Spleen (tissue), 11 donors: ENCODE results near the gene USP30. TPM values are rescaled to one million over a fixed set of nuclear protein-coding genes. Genes with fewer than 3 reads are reported as not detected.

ENCODE experiments used
- DNase-seq: peaks from one replicate; pipeline ENCODE4 v3.0.0-alpha.2; 2020
- H3K27ac ChIP-seq, 8 donors: fragments of 200-600 bp; sonication (generic) in 7 of 8; 1 replicate in 4 of 8; 2 replicates in 4 of 8; pipeline versions ENCODE4 v1.5.0 to v1.8.0; 2016 to 2021; ENCODE audit warnings: inconsistent platforms in 4 of 8, mild to moderate bottlenecking in 4 of 8, moderate library complexity in 1 of 8
- H3K27me3 ChIP-seq, 7 donors: fragments of 200-600 bp; sonication (generic) in 6 of 7; replicated peaks in 1 of 7; 1 replicate in 4 of 7; 2 replicates in 3 of 7; pipeline versions ENCODE4 v1.5.0 to v1.8.0; 2016 to 2021; ENCODE audit warnings: inconsistent platforms in 3 of 7, mild to moderate bottlenecking in 1 of 7
- H3K36me3 ChIP-seq, 6 donors: fragments of 200-600 bp; sonication (generic) in 5 of 6; 1 replicate in 4 of 6; 2 replicates in 2 of 6; pipeline versions ENCODE4 v1.5.0 to v1.8.0; 2016 to 2021; ENCODE audit warnings: inconsistent platforms in 2 of 6
- H3K4me1 ChIP-seq, 6 donors: fragments of 200-600 bp; sonication (generic) in 5 of 6; 1 replicate in 3 of 6; 2 replicates in 3 of 6; pipeline versions ENCODE4 v1.5.0 to v1.8.0; 2016 to 2021; ENCODE audit warnings: inconsistent platforms in 3 of 6
- H3K4me3 ChIP-seq, 8 donors: fragments of 200-600 bp; sonication (generic) in 7 of 8; 1 replicate in 4 of 8; 2 replicates in 4 of 8; pipeline versions ENCODE4 v1.5.0 to v1.8.0; 2016 to 2021; ENCODE audit warnings: inconsistent platforms in 4 of 8, mild to moderate bottlenecking in 4 of 8, moderate library complexity in 2 of 8
- H3K9me3 ChIP-seq, 8 donors: fragments of 200-600 bp; sonication (generic) in 7 of 8; 1 replicate in 4 of 8; 2 replicates in 4 of 8; pipeline versions ENCODE4 v1.5.0 to v1.8.0; 2016 to 2021; ENCODE audit warnings: inconsistent platforms in 4 of 8
- CTCF ChIP-seq, 11 experiments: fragments of 200-600 bp in 7 of 11; fragments of 450-650 bp in 4 of 11; sonication (generic) in 4 of 11; IDR thresholded peaks in 8 of 11; conservative IDR thresholded peaks in 3 of 11; 1 replicate in 7 of 11; 2 replicates in 4 of 11; pipeline versions ENCODE4 v1.4.0 to v1.8.0; 2016 to 2021; ENCODE audit warnings: antibody characterized with exemption in 11 of 11, inconsistent platforms in 4 of 11, mild to moderate bottlenecking in 1 of 11
- POLR2A ChIP-seq, 3 donors: fragments of 450-650 bp; IDR thresholded peaks; one replicate each; pipeline ENCODE4 v1.5.1; 2017; ENCODE audit warnings: antibody characterized with exemption in 3 of 3, mild to moderate bottlenecking in 1 of 3
- POLR2AphosphoS5 ChIP-seq, 3 donors: sonication (generic); formaldehyde crosslinking; IDR thresholded peaks; one replicate each; pipeline ENCODE4 v1.5.1; 2017; ENCODE audit warnings: antibody characterized with exemption in 3 of 3
- WGBS, 5 donors: extraction: QIAGEN DNeasy Blood & Tissue Kit in 3 of 5; methylation state at CpG; one replicate each; pipeline versions ENCODE4 v1.1.5 to v1.1.7; 2013 to 2018; 5-methylcytosine and 5-hydroxymethylcytosine counted together
- intact Hi-C: fragments of 100-400 bp; cut with DNase I; formaldehyde crosslinking; loops from one replicate; pipeline ENCODE4 v1.15.0; 2023; ENCODE audit warnings: low total_unique reads
- polyA plus RNA-seq, 3 donors: library from polyadenylated mRNA; stranded (reverse); fragments of 200-250 nt; gene quantifications; one replicate each; pipeline ENCODE4 v1.2.1, GENCODE V29; 2013
- total RNA-seq, 7 donors: library from RNA; depleted of rRNA in 3 of 7; stranded (reverse); fragments of >200 nt in 3 of 7; fragmentation: NEBNext Ultra II Directional in 4 of 7; extraction: Animal tissue kit (Norgen Biotek cat#: 25700) in 4 of 7; gene quantifications; one replicate each; pipeline versions ENCODE4 v1.1.0 to v1.2.1, GENCODE V29; 2016 to 2021
- donor health status: healthy with polysubstance abuse.
- donor health status: DM: no; HTN: no; CAD: no; lungs with moderate emphysema.
- donor health status: DM: no; HTN: no; CAD: no.
- donor health status: Bipolar disorder and iron deficiency.
- donor health status: healthy.
- donor health status: DM: no; HTN: no; CAD: no.
- donor health status: DM: yes; HTN: yes; CAD: no.

USP30 gene
- total and polyA plus RNA-seq, 10 donors = 3.9 to 23.2 (median 11.5) TPM

GRCh38 chr12:109029411-109029810 is 23.0 kb upstream of the USP30 start:
- no peaks in the 10 kb centered on the region for H3K4me1 ChIP-seq
- intact Hi-C loops = no loop called here
- WGBS, 5 donors = 69 to 85% (median 81%) methylated on average over 2 of the region's 2 CpGs
- H3K27me3 ChIP-seq = peaks cover 0 to 16% (median 0%) of the 10 kb centered on the region in 7 donors
- H3K36me3 ChIP-seq = no peaks in the 10 kb centered on the region
- H3K9me3 ChIP-seq = no peaks in the 10 kb centered on the region
- no peak overlapping the region for H3K4me3 ChIP-seq
- no peak for DNase-seq
- H3K27ac ChIP-seq = no peak overlapping the region
- TF ChIP-seq POLR2AphosphoS5 (IDR thresholded peaks at IDR 0.05) (no peak), POLR2A (IDR thresholded peaks at IDR 0.05) (no peak), CTCF (IDR thresholded peaks at IDR 0.05 in 8 of 11, conservative IDR thresholded peaks at IDR 0.05 in 3 of 11) (no peak)

DNA sequence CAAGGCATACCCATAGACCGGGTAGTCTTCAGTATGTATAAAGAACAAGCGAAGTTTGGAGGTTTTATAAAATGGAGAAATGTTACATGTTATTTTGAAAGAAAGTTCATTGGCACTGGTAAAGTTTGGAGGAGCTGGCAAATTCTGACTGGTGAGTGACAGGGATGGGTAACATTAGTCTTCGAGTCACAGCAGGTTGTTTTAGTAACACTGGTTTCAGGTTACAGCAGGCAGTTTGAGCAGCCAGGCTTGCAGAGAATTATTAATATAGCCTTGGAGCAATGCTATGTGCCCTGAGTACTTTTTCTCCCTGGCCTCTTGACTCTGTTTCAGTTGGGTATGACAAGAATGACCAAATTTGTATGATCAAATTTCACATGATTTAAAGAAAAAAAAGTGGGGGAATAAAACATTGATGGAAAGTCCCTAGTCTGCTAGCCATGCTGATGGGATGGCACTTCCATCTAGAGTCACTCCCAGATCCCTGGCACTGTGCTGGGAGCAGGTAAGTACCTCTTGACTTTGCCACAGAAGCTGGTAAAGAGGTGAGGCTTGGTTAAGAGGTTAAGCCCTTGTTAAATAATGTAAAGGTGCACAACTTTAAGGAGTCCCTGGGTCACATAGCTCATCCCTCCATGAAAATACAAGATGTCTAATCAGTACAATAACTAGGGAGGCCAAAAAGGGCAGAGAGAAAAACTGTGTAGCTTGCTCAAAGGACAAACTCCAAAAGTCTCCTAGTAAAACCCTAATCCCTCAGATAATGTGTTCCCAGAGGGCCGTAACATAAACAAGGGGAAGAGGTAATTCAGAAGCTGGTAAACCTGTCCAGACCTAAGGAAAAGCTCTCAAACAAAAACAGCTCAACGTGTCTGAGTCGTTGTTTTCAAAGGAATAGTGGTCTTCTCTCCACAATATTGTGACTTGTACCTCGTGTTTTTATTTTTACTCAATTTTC is 18.9 kb upstream of the USP30 start:
- WGBS, 5 donors = 55 to 64% (median 62%) methylated on average over 7 of the region's 7 CpGs
- DNase-seq = no peak
- Histone ChIP-seq H3K9me3 (peaks cover 0 to 28% (median 24%) of the 10 kb centered on the region in 8 donors), H3K36me3 (no peaks in the 10 kb centered on the region), H3K27me3 (peaks cover 0 to 16% (median 0%) of the 10 kb centered on the region in 7 donors), H3K27ac (no peak overlapping the region), H3K4me3 (no peak overlapping the region), H3K4me1 (no peaks in the 10 kb centered on the region)
- intact Hi-C loops = no loop called here
- no peak for TF ChIP-seq POLR2AphosphoS5 (IDR thresholded peaks at IDR 0.05)
- no peak for TF ChIP-seq CTCF (IDR thresholded peaks at IDR 0.05 in 8 of 11, conservative IDR thresholded peaks at IDR 0.05 in 3 of 11)
- TF ChIP-seq POLR2A (IDR thresholded peaks at IDR 0.05) = no peak

- 0 to 87% (median 70%) methylated on average over 1 of the region's 1 CpG for WGBS, 5 donors
- Histone ChIP-seq H3K4me3 (no peak overlapping the region), H3K27ac (no peak overlapping the region), H3K27me3 (peaks cover 0 to 17% (median 0%) of the 10 kb centered on the region in 7 donors), H3K36me3 (no peaks in the 10 kb centered on the region), H3K9me3 (peaks cover 0 to 48% (median 34%) of the 10 kb centered on the region in 8 donors), H3K4me1 (no peaks in the 10 kb centered on the region)
- TF ChIP-seq POLR2AphosphoS5 (IDR thresholded peaks at IDR 0.05) (no peak), CTCF (IDR thresholded peaks at IDR 0.05 in 8 of 11, conservative IDR thresholded peaks at IDR 0.05 in 3 of 11) (no peak), POLR2A (IDR thresholded peaks at IDR 0.05) (no peak)
- intact Hi-C loops = no loop called here
- no peak for DNase-seq
Observed at GRCh38 chr12:109036975-109037374, 15.4 kb upstream of the USP30 start.

DNA sequence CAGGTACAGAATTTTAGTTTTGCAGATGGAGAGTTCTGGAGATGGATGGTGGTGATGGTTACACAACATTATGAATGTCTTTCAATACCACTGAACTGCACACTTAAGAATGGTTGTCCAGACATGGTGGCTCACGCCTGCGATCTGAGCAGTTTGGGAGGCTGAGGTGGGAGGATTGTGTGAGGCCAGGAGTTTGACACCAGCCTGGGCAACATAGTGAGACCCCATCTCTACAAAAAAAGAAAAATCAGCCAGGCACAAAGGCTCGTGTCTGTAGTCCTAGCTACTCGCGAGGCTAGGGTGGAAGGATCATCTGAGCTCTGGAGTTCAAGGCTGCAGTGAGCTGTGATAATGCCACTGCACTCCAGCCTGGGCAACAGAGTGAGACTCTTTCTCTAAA is 8.1 kb upstream of the USP30 start:
- Histone ChIP-seq H3K4me1 (no peaks in the 10 kb centered on the region), H3K36me3 (no peaks in the 10 kb centered on the region), H3K27ac (no peak overlapping the region), H3K4me3 (no peak overlapping the region), H3K27me3 (peaks cover 0 to 31% (median 0%) of the 10 kb centered on the region in 7 donors), H3K9me3 (peaks cover 0 to 16% (median 9%) of the 10 kb centered on the region in 8 donors)
- no peak for TF ChIP-seq POLR2AphosphoS5 (IDR thresholded peaks at IDR 0.05)
- TF ChIP-seq POLR2A (IDR thresholded peaks at IDR 0.05) = no peak
- no peak for TF ChIP-seq CTCF (IDR thresholded peaks at IDR 0.05 in 8 of 11, conservative IDR thresholded peaks at IDR 0.05 in 3 of 11)
- no peak for DNase-seq
- 75 to 90% (median 84%) methylated on average over 5 of the region's 5 CpGs for WGBS, 5 donors
- intact Hi-C loops = no loop called here
